Naive thymus-derived CD8-positive, alpha-beta T cell (primary cell): Measurements from ENCODE around the gene STIM1. TPM values are rescaled to one million over a fixed set of nuclear protein-coding genes. Genes with fewer than 3 reads are reported as not detected.

Experiments
- ATAC-seq, 2 donors: fragments of 150-1000 bp; cut with Tn5 transposase in 1 of 2; sonication (Bioruptor Pico), chemical (Tn5 transposase) in 1 of 2; 1 replicate in 1 of 2; 2 replicates in 1 of 2; pipeline ENCODE4 v1.10.0; 2021; ENCODE audit warnings: mild to moderate bottlenecking in 2 of 2, moderate library complexity in 2 of 2
- POLR2A ChIA-PET: fragments of 350-600 bp; sonication (Branson Sonifier 250); formaldehyde crosslinking; loops from one replicate; lab custom pipeline; 2021; ENCODE audit warnings: antibody characterized with exemption; lab: Charles Lee
- DNase-seq, 10 donors: peaks; one replicate each; pipeline versions ENCODE4 v3.0.0 to v3.0.0-alpha.2; 2020 to 2022
- H3K27ac Mint-ChIP-seq, 10 donors: one replicate each; pipeline ENCODE4 v1.8.0; 2020 to 2022; ENCODE audit warnings: mild to moderate bottlenecking in 10 of 10, mixed read lengths in 10 of 10, moderate library complexity in 4 of 10, inconsistent platforms in 1 of 10
- H3K27me3 Mint-ChIP-seq, 5 donors: one replicate each; pipeline ENCODE4 v1.8.0; 2021 to 2022; ENCODE audit warnings: mixed read lengths in 5 of 5
- H3K36me3 Mint-ChIP-seq, 3 donors: one replicate each; pipeline ENCODE4 v1.8.0; 2020 to 2022; ENCODE audit warnings: mixed read lengths in 3 of 3, mild to moderate bottlenecking in 2 of 3, inconsistent platforms in 1 of 3
- H3K4me1 Mint-ChIP-seq, 4 donors: one replicate each; pipeline ENCODE4 v1.8.0; 2021 to 2022; ENCODE audit warnings: mixed read lengths in 4 of 4
- H3K4me3 Mint-ChIP-seq, 10 donors: one replicate each; pipeline ENCODE4 v1.8.0; 2020 to 2022; ENCODE audit warnings: mild to moderate bottlenecking in 10 of 10, mixed read lengths in 10 of 10, moderate library complexity in 6 of 10, inconsistent platforms in 1 of 10
- H3K9me3 Mint-ChIP-seq, 9 donors: one replicate each; pipeline ENCODE4 v1.8.0; 2020 to 2022; ENCODE audit warnings: mixed read lengths in 9 of 9, mild to moderate bottlenecking in 3 of 9, inconsistent platforms in 1 of 9, moderate library complexity in 1 of 9
- polyA plus RNA-seq, 3 donors: library from polyadenylated mRNA; unstranded; fragments of 300-500 nt; fragmentation: Illumina TruSeq; gene quantifications; one replicate each; pipeline ENCODE4 v1.2.3, GENCODE V29; 2021
- total RNA-seq, 8 experiments: library from RNA in 2 of 8; stranded (reverse) in 2 of 8; gene quantifications; one replicate each; pipeline ENCODE4 v1.2.3 and lab custom pipeline; 2021 to 2026

The STIM1 gene
- total and polyA plus RNA-seq, 5 experiments from 2014 or later: 33.4 to 101 (median 39.0) TPM

DNA sequence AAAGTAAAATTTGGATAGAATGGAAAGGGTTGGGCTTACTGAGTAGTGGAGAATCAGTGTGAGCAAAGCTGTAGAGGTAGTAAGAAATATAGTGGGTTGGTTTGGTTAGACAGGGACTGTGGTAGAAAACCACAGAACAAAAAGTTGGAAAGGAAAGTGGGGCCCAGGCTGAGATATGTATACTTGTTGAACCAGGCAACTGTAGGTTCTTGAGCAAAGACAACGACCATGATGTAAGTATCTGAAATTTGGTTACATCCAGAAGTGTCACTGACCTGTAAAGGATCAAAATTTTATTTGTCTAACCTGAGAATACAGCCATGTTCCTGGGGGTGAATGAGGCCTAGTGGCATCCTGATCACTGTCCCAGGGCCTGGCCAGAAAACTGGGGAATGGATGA is 114.1 kb downstream of the STIM1 start:
- Mint-ChIP-seq H3K27ac (peak overlapping the region; percentile 71 to 94 (median 92)), H3K9me3 (peaks cover 0 to 2% (median 0%) of the 10 kb centered on the region in 9 donors), H3K4me1 (peaks cover 33 to 86% (median 80%) of the 10 kb centered on the region in 4 donors), H3K36me3 (peaks cover 0 to 29% (median 18%) of the 10 kb centered on the region in 3 donors), H3K27me3 (no peaks in the 10 kb centered on the region), H3K4me3 (peak overlapping the region in 9 of 10 donors; percentile 23 to 85 (median 74))
- peak; percentile 87 to 91 for ATAC-seq
- peak in 3 of 10 donors; percentile 18 to 51 (median 49) for DNase-seq
- POLR2A ChIA-PET: interaction anchor here (0.7 to 1.7 kb wide), 4 partner anchors 9 to 132 kb away, joined by 3 to 8 read pairs (median 4); no protein-coding TSS in a partner anchor

DNA sequence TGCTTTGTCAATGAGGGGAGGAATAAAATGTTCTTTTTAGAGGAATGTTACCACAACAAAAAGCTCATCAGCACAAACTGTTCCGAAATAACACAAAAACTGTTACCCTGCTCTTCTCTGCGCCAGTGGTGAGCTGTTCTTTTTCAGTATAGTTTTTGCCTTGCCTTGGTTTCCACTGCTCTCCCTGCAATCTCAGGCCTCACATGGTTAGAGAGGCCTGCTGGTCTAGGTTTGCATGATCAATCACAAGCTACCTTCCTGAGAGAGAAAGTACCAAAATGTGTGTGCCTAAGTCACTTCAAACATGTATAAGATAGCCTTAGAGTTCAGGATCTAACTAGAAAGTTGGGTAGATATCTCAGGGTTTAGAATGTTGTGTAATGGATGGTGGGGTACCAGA is 114.6 kb downstream of the STIM1 start:
- Mint-ChIP-seq H3K27ac (peak overlapping the region; percentile 71 to 94 (median 92)), H3K36me3 (peaks cover 0 to 29% (median 18%) of the 10 kb centered on the region in 3 donors), H3K27me3 (no peaks in the 10 kb centered on the region), H3K4me3 (peak overlapping the region; percentile 15 to 85 (median 71)), H3K9me3 (peaks cover 0 to 2% (median 0%) of the 10 kb centered on the region in 9 donors), H3K4me1 (peaks cover 34 to 86% (median 81%) of the 10 kb centered on the region in 4 donors)
- POLR2A ChIA-PET: interaction anchor here (0.7 to 1.7 kb wide), 4 partner anchors 10 to 111 kb away, joined by 3 to 8 read pairs (median 4); no protein-coding TSS in a partner anchor
- no peak for DNase-seq
- ATAC-seq: peak; percentile 34 to 37

DNA sequence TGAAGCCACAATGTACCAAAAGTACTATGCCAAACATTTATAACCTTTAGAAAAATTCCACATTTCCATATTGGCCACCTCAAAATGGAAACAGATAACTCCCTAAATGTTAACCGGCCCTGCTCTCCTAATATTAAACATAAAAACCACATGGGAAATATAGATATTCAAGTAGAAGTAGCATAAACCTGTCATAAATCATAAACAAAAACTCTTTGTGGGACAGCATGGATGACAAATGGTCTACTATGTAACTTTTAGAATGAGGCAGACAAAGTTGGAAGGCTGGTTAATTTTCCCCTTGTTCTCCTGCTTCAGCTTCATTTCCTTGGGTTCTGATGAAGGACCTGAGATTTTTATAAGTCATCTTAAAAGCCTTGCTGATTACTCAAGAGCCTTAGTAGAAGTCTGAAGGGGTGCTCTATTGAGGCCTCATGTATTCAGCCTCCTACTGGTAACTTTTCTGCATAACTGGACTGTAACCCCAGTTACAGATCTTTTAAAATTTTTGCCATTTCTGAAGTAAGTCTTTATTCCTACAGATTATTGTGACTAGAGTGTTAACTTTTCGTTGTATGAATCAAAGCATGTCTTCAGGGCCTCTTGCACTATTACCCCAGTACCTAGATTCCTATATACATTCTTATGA is 116.4 kb downstream of the STIM1 start:
- Mint-ChIP-seq H3K36me3 (peaks cover 0 to 38% (median 21%) of the 10 kb centered on the region in 3 donors), H3K4me3 (no peak overlapping the region), H3K27me3 (no peaks in the 10 kb centered on the region), H3K4me1 (peaks cover 32 to 81% (median 75%) of the 10 kb centered on the region in 4 donors), H3K9me3 (peaks cover 0 to 2% (median 0%) of the 10 kb centered on the region in 9 donors), H3K27ac (peak overlapping the region in 8 of 10 donors; percentile 3 to 70 (median 53))
- POLR2A ChIA-PET: no interaction called here
- ATAC-seq (peak; percentile 29 to 55), DNase-seq (no peak)

DNA sequence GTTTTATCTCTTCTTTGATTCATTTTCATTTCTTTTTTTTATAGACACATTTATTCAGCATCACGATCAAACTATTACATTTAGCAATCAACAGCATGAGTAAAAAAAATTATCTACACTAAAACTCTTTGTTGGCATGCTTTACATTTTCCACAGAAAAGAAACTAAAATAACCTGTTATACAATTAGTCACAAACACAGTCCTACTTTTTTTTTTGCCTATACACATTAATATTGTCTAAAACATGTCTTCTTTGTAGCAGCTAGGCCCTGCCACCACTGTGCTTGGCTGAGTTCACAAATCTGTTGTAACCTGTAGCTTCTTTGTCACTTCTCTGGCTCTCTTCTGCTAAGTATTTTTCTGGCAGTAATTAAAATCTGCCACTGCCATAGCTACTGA is 117.0 kb downstream of the STIM1 start:
- H3K9me3 Mint-ChIP-seq: peaks cover 0 to 2% (median 0%) of the 10 kb centered on the region in 9 donors
- H3K36me3 Mint-ChIP-seq: peaks cover 0 to 41% (median 21%) of the 10 kb centered on the region in 3 donors
- DNase-seq (no peak), ATAC-seq (no peak)
- H3K27me3 Mint-ChIP-seq: no peaks in the 10 kb centered on the region
- POLR2A ChIA-PET: interaction anchor here (0.6 kb wide), 1 partner anchor 151 kb away, joined by 3 read pairs; no protein-coding TSS in a partner anchor
- H3K4me3 Mint-ChIP-seq: no peak overlapping the region
- peaks cover 34 to 81% (median 76%) of the 10 kb centered on the region in 4 donors for H3K4me1 Mint-ChIP-seq
- peak overlapping the region in 7 of 10 donors; percentile 2 to 79 (median 53) for H3K27ac Mint-ChIP-seq

DNA sequence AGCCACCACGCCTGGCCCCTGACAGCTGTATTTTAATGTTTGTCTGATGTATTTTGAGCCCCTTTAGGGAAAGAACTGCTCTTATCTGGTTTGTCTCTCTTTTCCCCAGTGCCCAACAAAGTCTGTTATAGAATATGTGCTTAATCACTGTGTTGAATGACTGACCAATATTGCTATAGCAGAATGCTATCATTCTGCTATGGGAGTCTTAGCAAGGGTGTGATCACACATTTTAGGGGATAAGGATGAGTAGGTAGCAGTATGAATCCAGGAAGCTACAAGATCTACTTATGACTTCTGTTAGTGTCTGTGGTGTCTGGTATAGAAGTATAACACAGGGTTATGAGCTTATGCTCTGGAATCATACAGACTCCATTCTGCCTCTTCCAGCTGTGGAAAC is 121.6 kb downstream of the STIM1 start:
- no peak for ATAC-seq
- POLR2A ChIA-PET: interaction anchor here (0.6 to 1.1 kb wide), 3 partner anchors 15 to 34 kb away, joined by 3 read pairs; no protein-coding TSS in a partner anchor
- no peak overlapping the region for H3K4me3 Mint-ChIP-seq

DNA sequence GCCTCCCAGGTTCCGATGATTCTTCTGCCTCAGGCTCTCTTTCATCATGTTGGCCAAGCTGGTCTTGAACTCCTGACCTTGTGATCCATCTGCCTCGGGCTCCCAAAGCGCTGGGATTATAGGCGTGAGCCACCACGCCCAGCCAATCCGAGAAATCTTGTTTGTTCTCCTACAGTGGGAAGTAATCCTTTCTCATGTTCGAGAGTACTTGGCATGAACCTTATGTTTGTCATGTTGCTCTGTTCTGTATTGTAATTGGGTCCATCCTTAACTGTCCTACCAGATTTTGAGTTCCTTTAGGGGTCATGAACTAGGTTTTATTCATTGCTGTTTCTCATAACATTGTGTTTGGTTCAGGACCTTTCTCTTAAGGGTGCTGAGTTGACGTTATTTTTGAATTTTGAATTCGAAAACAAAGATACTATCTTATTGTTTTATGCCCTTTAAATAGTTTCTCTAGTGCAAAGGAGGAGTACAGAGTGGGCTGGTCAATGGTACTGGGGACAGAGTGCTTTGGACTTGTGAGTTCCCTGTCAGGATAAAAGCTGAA is 125.7 kb downstream of the STIM1 start:
- POLR2A ChIA-PET: no interaction called here
- H3K27ac Mint-ChIP-seq: peak overlapping the region in 7 of 10 donors; percentile 11 to 77 (median 63)
- no peaks in the 10 kb centered on the region for H3K9me3 Mint-ChIP-seq
- H3K4me3 Mint-ChIP-seq: no peak overlapping the region
- H3K27me3 Mint-ChIP-seq: no peaks in the 10 kb centered on the region
- H3K36me3 Mint-ChIP-seq: peaks cover 0 to 22% (median 3%) of the 10 kb centered on the region in 3 donors
- ATAC-seq (no peak), DNase-seq (no peak)
- H3K4me1 Mint-ChIP-seq: peaks cover 49 to 90% (median 87%) of the 10 kb centered on the region in 4 donors

More for the DNA sequence above, 121.6 kb downstream of the STIM1 start:
- H3K9me3 Mint-ChIP-seq: no peaks in the 10 kb centered on the region
- peaks cover 39 to 83% (median 74%) of the 10 kb centered on the region in 4 donors for H3K4me1 Mint-ChIP-seq
- H3K36me3 Mint-ChIP-seq: peaks cover 0 to 40% (median 10%) of the 10 kb centered on the region in 3 donors
- no peak for DNase-seq
- peak overlapping the region in 5 of 10 donors; percentile 1 to 80 (median 10) for H3K27ac Mint-ChIP-seq
- no peaks in the 10 kb centered on the region for H3K27me3 Mint-ChIP-seq

DNA sequence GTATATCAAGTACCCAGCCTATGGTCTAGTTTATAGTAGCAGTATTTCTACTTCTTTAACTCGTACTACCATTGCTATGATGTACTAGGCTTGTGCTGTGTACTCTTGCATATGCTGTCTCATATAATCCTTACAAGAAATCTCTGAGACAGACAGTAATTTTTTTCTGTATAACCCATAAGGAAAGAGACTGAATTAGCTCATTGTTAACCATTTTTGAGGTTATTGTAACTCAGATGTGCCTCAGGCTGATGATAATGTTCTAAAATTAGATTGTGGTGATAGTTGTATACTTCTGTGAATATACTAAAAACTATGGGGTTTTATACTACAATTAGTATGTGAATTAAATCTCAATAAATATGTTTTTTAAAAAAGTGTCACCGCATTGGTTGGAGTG is 127.0 kb downstream of the STIM1 start:
- peaks cover 54 to 93% (median 92%) of the 10 kb centered on the region in 4 donors for H3K4me1 Mint-ChIP-seq
- peak overlapping the region in 9 of 10 donors; percentile 25 to 85 (median 63) for H3K27ac Mint-ChIP-seq
- DNase-seq (no peak), ATAC-seq (no peak)
- POLR2A ChIA-PET: interaction anchor here (0.9 to 1.3 kb wide), 2 partner anchors 44 to 127 kb away, joined by 4 to 5 read pairs; partner anchors contain the start of gene STIM1
- H3K27me3 Mint-ChIP-seq: no peaks in the 10 kb centered on the region
- H3K4me3 Mint-ChIP-seq: peak overlapping the region in 4 of 10 donors; percentile 4 to 30 (median 10)
- peaks cover 0 to 18% (median 3%) of the 10 kb centered on the region in 3 donors for H3K36me3 Mint-ChIP-seq
- H3K9me3 Mint-ChIP-seq: no peaks in the 10 kb centered on the region

DNA sequence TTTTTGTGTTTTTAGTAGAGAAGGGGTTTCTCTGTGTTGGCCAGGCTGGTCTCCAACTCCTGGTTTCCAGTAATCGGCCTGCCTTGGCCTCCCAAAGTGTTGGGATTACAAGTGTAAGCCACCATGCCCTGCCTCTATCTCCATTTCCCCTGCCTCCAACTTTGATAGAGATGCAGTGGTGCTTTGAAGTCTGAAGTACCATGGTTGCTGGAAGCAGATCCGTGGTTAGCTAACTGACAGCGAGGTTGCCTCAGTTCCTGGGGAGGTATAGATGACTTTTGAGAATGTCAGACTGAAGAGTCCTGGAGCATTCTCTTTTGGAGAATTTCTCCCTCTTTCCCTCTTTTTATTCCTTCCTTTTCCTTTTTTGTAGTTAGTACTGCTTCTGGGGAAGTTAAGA is 127.6 kb downstream of the STIM1 start:
- H3K9me3 Mint-ChIP-seq: no peaks in the 10 kb centered on the region
- peak in 1 of 10 donors; percentile 32 for DNase-seq
- peaks cover 0 to 18% (median 3%) of the 10 kb centered on the region in 3 donors for H3K36me3 Mint-ChIP-seq
- H3K4me3 Mint-ChIP-seq: peak overlapping the region in 6 of 10 donors; percentile 16 to 46 (median 24)
- peak overlapping the region in 9 of 10 donors; percentile 20 to 87 (median 69) for H3K27ac Mint-ChIP-seq
- H3K27me3 Mint-ChIP-seq: no peaks in the 10 kb centered on the region
- H3K4me1 Mint-ChIP-seq: peaks cover 58 to 94% (median 93%) of the 10 kb centered on the region in 4 donors
- ATAC-seq: peak; percentile 57 to 66
- POLR2A ChIA-PET: interaction anchor here (0.9 to 1.3 kb wide), 2 partner anchors 43 to 128 kb away, joined by 4 to 5 read pairs; partner anchors contain the start of gene STIM1

DNA sequence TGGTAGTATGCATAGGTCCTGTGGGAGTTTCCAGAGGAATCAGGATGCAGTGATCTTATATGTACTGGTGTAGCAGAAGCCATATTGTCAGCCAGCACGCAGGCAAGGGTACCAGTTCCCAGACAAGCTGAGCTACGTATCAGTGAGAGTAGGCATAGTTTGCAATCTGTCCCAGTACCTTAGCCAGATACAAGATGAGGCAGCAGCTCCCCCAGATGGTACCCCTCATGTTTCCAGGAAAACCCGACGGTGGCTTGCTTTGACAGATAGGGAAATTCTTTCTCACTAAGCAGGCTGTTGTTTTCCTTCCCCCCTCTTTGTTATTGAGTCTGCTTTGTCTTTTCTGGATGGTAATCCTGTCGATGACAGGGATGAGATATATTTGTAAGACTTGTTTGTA is 129.4 kb downstream of the STIM1 start:
- Mint-ChIP-seq H3K4me1 (peaks cover 48 to 95% (median 93%) of the 10 kb centered on the region in 4 donors), H3K4me3 (peak overlapping the region in 6 of 10 donors; percentile 0 to 74 (median 10)), H3K27ac (peak overlapping the region; percentile 75 to 93 (median 90)), H3K9me3 (peaks cover 0 to 1% (median 0%) of the 10 kb centered on the region in 9 donors), H3K36me3 (peaks cover 0 to 15% (median 0%) of the 10 kb centered on the region in 3 donors), H3K27me3 (no peaks in the 10 kb centered on the region)
- POLR2A ChIA-PET: interaction anchor here (0.6 to 1.7 kb wide), 7 partner anchors 28 to 143 kb away, joined by 3 to 13 read pairs (median 5); partner anchors contain the start of gene STIM1
- DNase-seq: peak in 9 of 10 donors; percentile 25 to 70 (median 44)
- ATAC-seq: peak; percentile 67 to 71

DNA sequence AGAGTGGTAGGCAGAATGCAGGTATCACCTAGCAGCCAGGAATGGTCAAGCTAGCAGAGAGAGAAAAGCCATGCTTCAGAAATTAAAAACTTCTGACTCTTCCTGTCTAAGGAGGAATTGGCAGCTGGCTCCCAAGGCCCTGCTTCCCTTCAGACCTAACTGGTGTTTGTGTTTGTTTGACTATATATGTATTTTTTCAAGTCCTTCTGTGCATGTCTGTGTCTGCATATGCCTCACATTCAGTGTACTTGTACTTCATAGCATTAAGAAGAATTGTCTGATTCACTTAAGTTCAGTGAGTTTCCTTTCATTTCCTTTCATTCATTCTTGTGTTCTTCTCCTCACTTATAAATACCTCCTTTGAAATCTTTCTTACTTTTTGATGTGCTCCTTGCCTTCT is 130.2 kb downstream of the STIM1 start:
- no peaks in the 10 kb centered on the region for H3K27me3 Mint-ChIP-seq
- DNase-seq (no peak), ATAC-seq (no peak)
- H3K4me1 Mint-ChIP-seq: peaks cover 45 to 94% (median 92%) of the 10 kb centered on the region in 4 donors
- POLR2A ChIA-PET: no interaction called here
- peak overlapping the region in 3 of 10 donors; percentile 8 to 74 (median 50) for H3K4me3 Mint-ChIP-seq
- H3K27ac Mint-ChIP-seq: peak overlapping the region; percentile 17 to 95 (median 88)
- peaks cover 0 to 10% (median 0%) of the 10 kb centered on the region in 3 donors for H3K36me3 Mint-ChIP-seq
- peaks cover 0 to 2% (median 0%) of the 10 kb centered on the region in 9 donors for H3K9me3 Mint-ChIP-seq

DNA sequence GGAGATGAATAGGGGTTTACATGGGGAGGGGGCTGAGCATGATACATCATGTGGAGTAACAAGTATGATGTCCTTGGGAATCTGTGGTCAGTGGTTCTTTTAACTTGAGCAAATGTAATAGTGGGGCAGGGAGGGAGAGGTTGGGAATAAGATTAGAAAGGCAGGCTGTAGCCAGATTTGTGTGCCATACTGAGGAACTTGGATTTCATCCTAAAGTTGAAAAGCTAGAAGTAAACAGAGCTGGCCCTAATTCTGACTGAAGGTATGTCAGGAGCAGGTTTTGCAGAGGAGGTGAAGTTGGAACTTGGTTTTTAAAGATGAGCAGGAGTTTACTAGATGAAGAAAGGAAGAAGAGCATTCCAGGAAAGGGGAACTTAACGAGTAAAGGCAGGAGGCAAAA is 130.8 kb downstream of the STIM1 start:
- peaks cover 0 to 2% (median 0%) of the 10 kb centered on the region in 9 donors for H3K9me3 Mint-ChIP-seq
- DNase-seq: no peak
- peak overlapping the region; percentile 44 to 95 (median 80) for H3K27ac Mint-ChIP-seq
- H3K4me3 Mint-ChIP-seq: no peak overlapping the region
- peaks cover 44 to 95% (median 93%) of the 10 kb centered on the region in 4 donors for H3K4me1 Mint-ChIP-seq
- no peak for ATAC-seq
- POLR2A ChIA-PET: interaction anchor here (0.7 kb wide), 1 partner anchor 145 kb away, joined by 3 read pairs; no protein-coding TSS in a partner anchor
- peaks cover 0 to 4% (median 0%) of the 10 kb centered on the region in 3 donors for H3K36me3 Mint-ChIP-seq
- H3K27me3 Mint-ChIP-seq: no peaks in the 10 kb centered on the region
